Measurements from ENCODE around the gene IL22.
A peak's percentile ranks its signal among the peaks of the same experiment; 100 is the strongest.

Gene IL22

GRCh38 chr12:68240079-68240478 lies 13.3 kb downstream of the IL22 start:
- peak; percentile 84 for DNase-seq (ENCODE audit: low read depth)
- TF ChIP-seq CTCF (conservative IDR thresholded peaks at IDR 0.05; ENCODE audit: low read length): no peak
- no peak overlapping the region for H3K4me3 ChIP-seq (ENCODE audit: low read length)

- H3K4me3 ChIP-seq (ENCODE audit: low read length): no peak overlapping the region
- no peak for DNase-seq (ENCODE audit: low read depth)
- no peak for TF ChIP-seq CTCF (conservative IDR thresholded peaks at IDR 0.05; ENCODE audit: low read length)
These were observed 14.0 kb downstream of the IL22 start for GRCh38 chr12:68239309-68239982.

GRCh38 chr12:68237619-68238018 lies 15.8 kb downstream of the IL22 start:
- H3K4me3 ChIP-seq (ENCODE audit: low read length): no peak overlapping the region
- DNase-seq (ENCODE audit: low read depth): peak; percentile 59
- TF ChIP-seq CTCF (conservative IDR thresholded peaks at IDR 0.05; ENCODE audit: low read length): no peak

GRCh38 chr12:68237078-68237477 lies 16.3 kb downstream of the IL22 start:
- peak; percentile 39 for TF ChIP-seq CTCF (conservative IDR thresholded peaks at IDR 0.05; ENCODE audit: low read length)
- DNase-seq (ENCODE audit: low read depth): no peak
- H3K4me3 ChIP-seq (ENCODE audit: low read length): no peak overlapping the region

GRCh38 chr12:68236421-68237059 lies 16.9 kb downstream of the IL22 start:
- DNase-seq (ENCODE audit: low read depth): no peak
- no peak for TF ChIP-seq CTCF (conservative IDR thresholded peaks at IDR 0.05; ENCODE audit: low read length)
- peak overlapping the region; percentile 4; the same call in 1 of the 2 replicates for H3K4me3 ChIP-seq (ENCODE audit: low read length)

- DNase-seq (ENCODE audit: low read depth): no peak
- no peak for TF ChIP-seq CTCF (conservative IDR thresholded peaks at IDR 0.05; ENCODE audit: low read length)
- H3K4me3 ChIP-seq (ENCODE audit: low read length): no peak overlapping the region
These were observed 17.8 kb downstream of the IL22 start for GRCh38 chr12:68235576-68235975.

- no peak overlapping the region for H3K4me3 ChIP-seq (ENCODE audit: low read length)
- TF ChIP-seq CTCF (conservative IDR thresholded peaks at IDR 0.05; ENCODE audit: low read length): no peak
- no peak for DNase-seq (ENCODE audit: low read depth)
These were observed 19.3 kb downstream of the IL22 start for GRCh38 chr12:68234140-68234539.
